CD4-positive, alpha-beta T cell treated with Interleukin-1 beta for 1 hour (primary cell): ENCODE results near the gene IGF2.

ENCODE experiments used
- DNase-seq, 2 donors: peaks; one replicate each; pipeline ENCODE4 v3.0.0-alpha.2; 2020 to 2022

Gene IGF2

GRCh38 chr11:2122222-2122906, 16.8 kb downstream of the IGF2 start:
- DNase-seq, result no peak

GRCh38 chr11:2121227-2122130, 17.7 kb downstream of the IGF2 start:
- DNase-seq, result no peak

- DNase-seq, result no peak
Observed at GRCh38 chr11:2120359-2121100, 18.7 kb downstream of the IGF2 start.

- DNase-seq, result no peak
Observed at GRCh38 chr11:2118677-2119076, 20.5 kb downstream of the IGF2 start.

- no peak for DNase-seq
Observed at GRCh38 chr11:2116680-2117079, 22.5 kb downstream of the IGF2 start.

- DNase-seq, result no peak
Observed at GRCh38 chr11:2115308-2115707, 23.9 kb downstream of the IGF2 start.

- DNase-seq, result no peak
Observed at GRCh38 chr11:2114430-2115241, 24.6 kb downstream of the IGF2 start.

GRCh38 chr11:2113776-2114175, 25.4 kb downstream of the IGF2 start:
- no peak for DNase-seq

- DNase-seq, result no peak
Observed at GRCh38 chr11:2110521-2110920, 28.7 kb downstream of the IGF2 start.

GRCh38 chr11:2109541-2110019, 29.6 kb downstream of the IGF2 start:
- no peak for DNase-seq

GRCh38 chr11:2108675-2109491, 30.3 kb downstream of the IGF2 start:
- no peak for DNase-seq

GRCh38 chr11:2107941-2108630, 31.1 kb downstream of the IGF2 start:
- no peak for DNase-seq

GRCh38 chr11:2107521-2107920, 31.7 kb downstream of the IGF2 start:
- DNase-seq, result no peak

- DNase-seq, result no peak
Observed at GRCh38 chr11:2106583-2107209, 32.5 kb downstream of the IGF2 start.

GRCh38 chr11:2105511-2105910, 33.7 kb downstream of the IGF2 start:
- no peak for DNase-seq

GRCh38 chr11:2104524-2105440, 34.4 kb downstream of the IGF2 start:
- DNase-seq, result no peak

- DNase-seq, result no peak
Observed at GRCh38 chr11:2103668-2104523, 35.3 kb downstream of the IGF2 start.

- no peak for DNase-seq
Observed at GRCh38 chr11:2102883-2103213, 36.3 kb downstream of the IGF2 start.
